Endodermal cell (in vitro differentiated cells): Measurements from ENCODE around the gene NOX3. TPM values are rescaled to one million over a fixed set of nuclear protein-coding genes. Genes with fewer than 3 reads are reported as not detected.

ENCODE experiments used
- DNase-seq: peaks from one replicate; pipeline ENCODE4 v3.0.0-alpha.2; 2017
- H3K27ac ChIP-seq: 2 replicates; pipeline ENCODE4 v1.5.1; 2013; ENCODE audit warnings: mild to moderate bottlenecking, low read depth, low read length, moderate library complexity
- H3K27me3 ChIP-seq: 2 replicates; pipeline ENCODE4 v1.6.1; 2013; ENCODE audit warnings: mild to moderate bottlenecking, low read length, moderate library complexity; ENCODE audit not compliant: insufficient read depth, control insufficient read depth, poor library complexity, severe bottlenecking
- H3K36me3 ChIP-seq: 2 replicates; pipeline ENCODE4 v1.7.0; 2013; ENCODE audit warnings: mild to moderate bottlenecking, low read length, moderate library complexity; ENCODE audit not compliant: control insufficient read depth, insufficient read depth
- H3K4me1 ChIP-seq: one replicate; pipeline ENCODE4 v1.7.0; 2013; ENCODE audit warnings: low read length; ENCODE audit not compliant: control insufficient read depth, insufficient read depth
- H3K4me3 ChIP-seq: 2 replicates; pipeline ENCODE4 v1.5.1; 2013; ENCODE audit warnings: mild to moderate bottlenecking, low read length, moderate library complexity
- H3K9ac ChIP-seq: 2 replicates; pipeline ENCODE4 v1.6.1; 2013; ENCODE audit warnings: mild to moderate bottlenecking, low read length, moderate library complexity; ENCODE audit not compliant: poor library complexity, severe bottlenecking; ENCODE audit errors: extremely low read depth
- H3K9me3 ChIP-seq: 2 replicates; pipeline ENCODE4 v1.6.1; 2013; ENCODE audit warnings: mild to moderate bottlenecking, low read length, moderate library complexity; ENCODE audit not compliant: control insufficient read depth
- H3K27ac Mint-ChIP-seq: 2 replicates; pipeline ENCODE4 v1.8.0; 2020; ENCODE audit warnings: mixed read lengths
- H3K27me3 Mint-ChIP-seq: 2 replicates; pipeline ENCODE4 v1.8.0; 2021; ENCODE audit warnings: mild to moderate bottlenecking, mixed read lengths; ENCODE audit not compliant: insufficient read depth
- H3K36me3 Mint-ChIP-seq: 2 replicates; pipeline ENCODE4 v1.8.0; 2020; ENCODE audit warnings: low read depth, mixed read lengths
- H3K4me1 Mint-ChIP-seq: 2 replicates; pipeline ENCODE4 v1.8.0; 2020; ENCODE audit warnings: mixed read lengths
- H3K4me3 Mint-ChIP-seq: 2 replicates; pipeline ENCODE4 v1.8.0; 2020; ENCODE audit warnings: mild to moderate bottlenecking, moderate library complexity, mixed read lengths
- H3K9me3 Mint-ChIP-seq: 2 replicates; pipeline ENCODE4 v1.8.0; 2020; ENCODE audit warnings: mild to moderate bottlenecking, mixed read lengths
- CTCF ChIP-seq: fragments of 200-600 bp; sonication (generic); conservative IDR thresholded peaks from 2 replicates; pipeline ENCODE4 v1.5.0; 2021; ENCODE audit warnings: antibody characterized with exemption, mild to moderate bottlenecking
- WGBS, 2 experiments: methylation state at CpG; one replicate each; pipeline versions ENCODE4 v1.1.5 to v1.1.7; 2013; ENCODE audit warnings: missing lambda C conversion rate in 2 of 2, mixed read lengths in 1 of 2; ENCODE audit not compliant: insufficient coverage in 1 of 2, insufficient read length in 1 of 2; 5-methylcytosine and 5-hydroxymethylcytosine counted together
- total RNA-seq, 2 donors: library from RNA; stranded (reverse); fragmentation: NEBNext Ultra II Directional in 1 of 2; extraction: Animal tissue kit (Norgen Biotek cat#: 25700) in 1 of 2; gene quantifications; 2 replicates in 1 of 2; 3 replicates in 1 of 2; pipeline ENCODE4 v1.2.1, GENCODE V29; 2021

Gene NOX3
- total RNA-seq, 2 donors from 2014 or later: not detected

- Histone ChIP-seq H3K9ac (no peak overlapping the region), H3K36me3 (no peaks in the 10 kb centered on the region), H3K4me3 (no peak overlapping the region), H3K9me3 (no peaks in the 10 kb centered on the region), H3K27me3 (no peaks in the 10 kb centered on the region), H3K4me1 (no peaks in the 10 kb centered on the region), H3K27ac (no peak overlapping the region)
- no peak for DNase-seq
- peaks cover 1% of the 10 kb centered on the region for H3K9me3 Mint-ChIP-seq
- H3K27me3 Mint-ChIP-seq: no peaks in the 10 kb centered on the region
- TF ChIP-seq CTCF: no peak
- no peaks in the 10 kb centered on the region for H3K36me3 Mint-ChIP-seq
- WGBS, 2 experiments: 97% methylated on average over 2 of the region's 3 CpGs; no CpG with 5 or more reads in 1 of the 2 experiments
- no peak overlapping the region for H3K27ac Mint-ChIP-seq
- peaks cover 5% of the 10 kb centered on the region for H3K4me1 Mint-ChIP-seq
- H3K4me3 Mint-ChIP-seq: no peak overlapping the region
Measured at GRCh38 chr6:155382338-155382685, 73.3 kb downstream of the NOX3 start.

- no peaks in the 10 kb centered on the region for H3K36me3 ChIP-seq
- Mint-ChIP-seq H3K27ac (no peak overlapping the region), H3K36me3 (no peaks in the 10 kb centered on the region), H3K27me3 (no peaks in the 10 kb centered on the region), H3K4me1 (peaks cover 5% of the 10 kb centered on the region), H3K4me3 (no peak overlapping the region), H3K9me3 (peaks cover 1% of the 10 kb centered on the region)
- no peak for DNase-seq
- no peak for TF ChIP-seq CTCF
- no peaks in the 10 kb centered on the region for H3K27me3 ChIP-seq
- H3K9me3 ChIP-seq: no peaks in the 10 kb centered on the region
- 71 to 81% methylated on average over 2 to 5 of the region's 5 CpGs for WGBS, 2 experiments
- H3K4me1 ChIP-seq: no peaks in the 10 kb centered on the region
- no peak overlapping the region for H3K27ac ChIP-seq
- H3K9ac ChIP-seq: no peak overlapping the region
- H3K4me3 ChIP-seq: no peak overlapping the region
Measured at GRCh38 chr6:155381673-155382337, 73.8 kb downstream of the NOX3 start.

DNA sequence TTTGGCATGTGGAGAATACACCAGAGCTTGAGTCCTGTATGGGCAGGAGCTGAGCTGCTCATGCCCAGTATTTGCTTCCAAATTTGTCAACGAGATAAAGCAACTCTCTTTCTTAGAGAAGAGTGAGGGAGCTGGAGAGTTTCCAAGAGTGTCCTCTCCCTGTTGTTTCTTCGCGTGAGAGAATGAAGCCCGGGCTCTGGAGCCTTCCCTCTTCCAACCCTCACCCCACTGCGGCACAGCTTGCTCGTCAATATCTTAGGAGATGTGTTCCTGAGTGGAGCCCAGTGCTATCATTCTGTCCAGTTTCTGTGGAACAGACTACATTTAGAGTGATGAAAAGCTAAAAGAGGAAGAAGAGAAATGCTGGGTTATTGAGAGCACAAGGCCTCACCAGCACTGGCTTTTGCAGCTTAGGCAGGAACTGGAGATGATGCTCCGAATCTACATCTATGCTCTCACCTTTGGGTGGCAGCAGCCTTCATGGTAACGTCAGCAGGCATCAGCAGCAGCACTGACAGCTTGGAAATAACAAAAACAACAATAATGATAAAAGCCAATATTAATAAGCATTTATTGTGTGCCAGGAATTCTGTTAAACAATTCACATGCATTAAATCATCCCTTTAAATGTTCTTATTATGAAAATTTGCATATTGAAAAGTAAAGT, 74.8 kb downstream of the NOX3 start:
- no peak overlapping the region for H3K4me3 ChIP-seq
- H3K9me3 Mint-ChIP-seq: peaks cover 1% of the 10 kb centered on the region
- TF ChIP-seq CTCF: no peak
- no peaks in the 10 kb centered on the region for H3K4me1 ChIP-seq
- H3K27me3 ChIP-seq: no peaks in the 10 kb centered on the region
- DNase-seq: no peak
- H3K9me3 ChIP-seq: no peaks in the 10 kb centered on the region
- no peaks in the 10 kb centered on the region for H3K36me3 ChIP-seq
- no peak overlapping the region for H3K9ac ChIP-seq
- 80 to 92% methylated on average over 1 to 8 of the region's 8 CpGs for WGBS, 2 experiments
- no peak overlapping the region for H3K27ac Mint-ChIP-seq
- no peaks in the 10 kb centered on the region for H3K27me3 Mint-ChIP-seq
- peaks cover 5% of the 10 kb centered on the region for H3K4me1 Mint-ChIP-seq
- H3K4me3 Mint-ChIP-seq: no peak overlapping the region
- H3K36me3 Mint-ChIP-seq: no peaks in the 10 kb centered on the region
- H3K27ac ChIP-seq: no peak overlapping the region
